Gastroesophageal sphincter (tissue), 3 donors: ENCODE data around the gene TTC39C.

ENCODE experiments used
- CTCF ChIP-seq, 4 experiments: fragments of 200-600 bp in 2 of 4; fragments of 450-650 bp in 2 of 4; sonication (generic) in 1 of 4; IDR thresholded peaks; one replicate each; pipeline ENCODE4 v1.5.1; 2017 to 2019; ENCODE audit warnings: antibody characterized with exemption in 4 of 4, mild to moderate bottlenecking in 2 of 4, moderate library complexity in 2 of 4
- EP300 ChIP-seq: sonication (generic); formaldehyde crosslinking; IDR thresholded peaks from one replicate; pipeline ENCODE4 v1.6.1; 2017; ENCODE audit warnings: antibody characterized with exemption, mild to moderate bottlenecking
- POLR2AphosphoS5 ChIP-seq: sonication (generic); formaldehyde crosslinking; IDR thresholded peaks from one replicate; pipeline ENCODE4 v1.6.1; 2017; ENCODE audit warnings: antibody characterized with exemption

- TF ChIP-seq POLR2AphosphoS5 (no peak), CTCF (IDR thresholded peaks at IDR 0.05) (no peak), EP300 (no peak)
Measured at GRCh38 chr18:23998820-23999219, 15.7 kb upstream of the TTC39C start.
